Transverse colon (tissue), 4 donors: ENCODE data around the gene PREX1.

Source experiments
- CTCF ChIP-seq, 5 experiments: fragments of 200-600 bp in 3 of 5; fragments of 450-650 bp in 2 of 5; sonication (generic) in 3 of 5; IDR thresholded peaks; 1 replicate in 2 of 5; 2 replicates in 3 of 5; pipeline ENCODE4 v1.5.1; 2016 to 2017; ENCODE audit warnings: antibody characterized with exemption in 5 of 5, inconsistent platforms in 3 of 5, mild to moderate bottlenecking in 2 of 5, moderate library complexity in 1 of 5
- POLR2A ChIP-seq: fragments of 450-650 bp; IDR thresholded peaks from one replicate; pipeline ENCODE4 v1.6.1; 2016; ENCODE audit warnings: antibody characterized with exemption, mild to moderate bottlenecking, moderate library complexity
- POLR2AphosphoS5 ChIP-seq, 3 donors: sonication (generic); formaldehyde crosslinking; IDR thresholded peaks; one replicate each; pipeline ENCODE4 v1.6.1; 2016; ENCODE audit warnings: antibody characterized with exemption in 3 of 3

- TF ChIP-seq CTCF (IDR thresholded peaks at IDR 0.05) (no peak), POLR2AphosphoS5 (IDR thresholded peaks at IDR 0.05) (no peak), POLR2A (no peak)
These were observed 177.9 kb downstream of the PREX1 start for GRCh38 chr20:48649868-48650267.
